Measurements from ENCODE around the gene HSPA1L.
"Not testable (repeated sequence)": the region's sequence is repeated elsewhere in the genome, so short reads cannot be mapped to it uniquely, and the experiment has no call there.

Gene HSPA1L

DNA sequence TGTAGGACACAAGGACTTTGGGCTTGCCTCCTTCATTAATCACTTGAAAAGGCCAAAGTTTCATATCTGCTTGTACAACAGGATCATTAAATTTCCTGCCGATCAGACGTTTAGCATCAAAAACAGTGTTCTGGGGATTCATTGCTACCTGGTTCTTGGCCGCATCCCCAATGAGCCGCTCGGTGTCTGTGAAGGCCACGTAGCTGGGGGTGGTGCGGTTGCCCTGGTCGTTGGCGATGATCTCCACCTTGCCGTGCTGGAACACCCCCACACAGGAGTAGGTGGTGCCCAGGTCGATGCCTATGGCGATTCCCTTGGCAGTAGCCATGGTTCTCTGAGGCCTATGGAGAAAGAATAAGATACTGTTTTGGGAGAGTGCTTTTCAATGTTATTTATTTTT lies 3.4 kb downstream of the HSPA1L start:
- DNase-seq, result no peak

DNA sequence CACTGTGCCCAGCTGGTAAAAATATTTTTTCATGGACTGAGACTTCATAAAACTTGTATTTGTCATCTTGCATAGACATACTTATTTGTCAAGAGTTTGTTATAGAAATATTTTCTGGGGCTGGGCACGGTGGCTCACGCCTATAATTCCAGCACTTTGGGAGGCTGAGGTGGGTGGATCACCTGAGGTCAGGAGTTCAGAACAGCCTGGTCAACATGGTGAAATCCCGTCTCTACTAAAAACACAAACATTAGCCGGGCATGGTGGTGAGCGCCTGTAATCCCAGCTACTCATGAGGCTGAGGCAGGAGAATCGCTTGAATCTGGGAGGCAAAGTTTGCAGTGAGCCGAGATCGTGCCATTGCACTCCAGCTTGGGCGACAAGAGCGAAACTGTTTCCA lies 6.5 kb downstream of the HSPA1L start:
- DNase-seq, result not testable (repeated sequence)

DNA sequence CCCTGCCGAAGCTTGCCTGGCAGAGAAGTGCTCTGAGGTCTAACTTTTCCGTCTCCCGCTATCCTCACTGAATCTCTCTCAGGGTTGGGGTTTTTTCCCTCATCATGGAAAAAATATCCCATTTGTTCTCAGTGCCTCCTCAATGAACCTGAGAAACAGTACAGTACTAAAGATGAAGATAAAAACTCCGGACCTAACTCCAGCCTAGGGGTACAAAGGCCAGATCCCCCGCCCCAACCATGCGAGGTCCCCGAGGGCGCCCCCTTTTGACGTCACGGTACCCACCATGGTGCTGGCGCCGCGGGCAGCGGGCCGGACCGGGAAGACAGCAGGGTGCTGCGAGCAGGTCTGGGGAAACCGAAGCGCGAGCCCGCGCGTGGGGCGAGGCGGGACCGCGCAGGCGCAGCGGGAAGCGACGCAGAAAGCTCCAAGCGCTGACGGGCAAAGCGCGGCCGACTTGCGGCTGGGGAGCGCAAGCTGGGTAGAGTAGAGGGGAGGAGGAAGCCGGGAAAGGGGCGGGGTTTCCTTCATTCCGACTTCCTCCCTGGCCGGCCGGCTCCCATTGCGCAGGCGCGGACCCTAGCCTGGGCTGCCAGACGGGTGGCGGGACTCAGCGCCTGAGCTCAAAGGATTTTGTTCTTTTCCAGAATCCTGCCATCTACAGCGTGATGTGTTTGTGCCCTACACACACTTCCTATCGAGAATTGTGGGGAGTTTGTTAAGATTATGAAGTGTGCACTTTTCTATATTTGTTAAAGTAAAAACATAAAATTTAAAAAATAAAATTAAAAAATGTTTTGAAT lies 8.4 kb downstream of the HSPA1L start, which contains the start of gene LSM2:
Gene LSM2, minus strand, starts transcription at position 497 of the 803 bp plus-strand sequence. Its CDS starts 209 bp downstream, at position 288.
- DNase-seq, result peak; percentile 92

DNA sequence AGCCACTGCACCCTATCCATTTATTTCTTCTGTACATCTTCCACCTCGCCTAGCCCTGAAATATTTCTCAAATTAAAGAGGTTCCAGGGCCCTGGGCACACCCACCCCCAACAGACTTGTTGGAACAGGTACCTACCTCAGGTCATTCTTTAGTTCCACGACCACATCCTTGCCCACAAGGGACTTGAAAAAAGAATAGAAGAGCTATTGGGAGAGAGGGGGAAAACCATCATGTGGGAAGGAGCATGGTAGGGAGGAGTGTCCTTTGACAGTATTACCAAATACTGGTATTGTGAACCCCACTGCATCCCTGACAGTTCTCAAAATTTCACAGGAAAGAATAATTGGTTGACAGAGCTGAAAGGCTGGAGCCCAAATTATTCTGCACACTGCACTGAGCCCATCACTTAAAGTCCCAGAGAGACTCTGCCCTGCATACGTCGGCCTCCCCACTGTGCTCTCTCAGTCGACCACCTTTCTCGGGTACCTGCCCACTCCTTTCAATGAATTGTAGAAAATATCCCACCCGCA lies 9.1 kb downstream of the HSPA1L start:
- DNase-seq, result no peak

DNA sequence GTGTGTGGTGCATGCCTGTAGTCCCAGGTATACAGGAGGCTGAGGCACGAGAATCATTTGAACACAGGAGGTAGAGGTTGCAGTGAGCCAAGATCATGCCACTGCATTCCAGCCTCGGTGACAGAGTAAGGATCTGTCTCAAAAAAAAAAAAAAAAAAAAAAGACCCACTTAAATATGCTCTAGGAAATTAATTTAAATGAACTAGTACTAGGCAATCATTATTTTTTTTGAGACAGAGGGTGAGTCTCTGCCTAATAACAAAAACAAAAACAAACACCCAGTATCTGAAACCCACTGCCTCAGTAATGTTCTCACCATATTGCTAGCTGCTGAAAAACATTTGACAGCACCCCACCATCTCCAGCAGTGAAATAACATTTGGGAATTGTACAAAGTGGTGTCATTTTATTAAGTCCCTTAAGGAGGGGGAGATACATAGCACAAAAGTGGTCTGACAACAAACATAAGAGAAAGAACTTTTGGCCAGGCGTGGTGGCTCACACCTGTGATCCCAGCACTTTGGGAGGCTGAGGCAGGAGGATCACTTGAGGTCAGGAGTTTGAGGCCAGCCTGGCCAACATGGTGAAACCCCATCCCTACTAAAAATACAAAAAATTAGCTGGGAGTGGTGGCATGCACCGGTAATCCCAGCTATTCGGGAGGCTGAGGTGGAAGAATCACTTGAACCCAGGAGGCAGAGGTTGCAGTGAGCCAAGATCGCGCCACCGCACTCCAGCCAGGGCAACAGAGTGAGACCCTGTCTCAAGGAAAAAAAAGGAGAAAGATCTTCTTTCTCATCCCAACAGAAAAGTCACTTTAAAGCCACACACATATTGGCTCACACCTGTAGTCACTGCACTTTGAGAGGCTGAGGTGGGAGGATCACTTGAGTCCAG lies 13.8 kb downstream of the HSPA1L start:
- not testable (repeated sequence) for DNase-seq

DNA sequence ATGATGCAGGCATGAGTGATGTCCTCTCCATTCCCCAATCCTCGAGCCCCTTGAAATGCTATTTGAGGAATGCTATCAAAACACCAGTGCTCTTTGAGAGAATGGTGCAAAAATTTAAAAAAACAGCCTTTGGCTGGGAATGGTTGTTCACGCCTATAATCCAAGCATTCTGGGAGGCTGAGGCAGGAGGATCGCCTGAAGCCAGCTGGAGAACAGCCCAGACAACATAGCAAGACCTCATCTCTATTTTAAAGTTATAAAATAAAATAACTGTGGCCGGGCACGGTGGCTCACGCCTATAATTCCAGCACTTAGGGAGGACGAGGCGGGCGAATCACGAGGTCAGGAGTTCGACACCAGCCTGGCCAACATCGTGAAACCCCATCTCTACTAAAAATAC lies 15.3 kb downstream of the HSPA1L start:
- no peak for DNase-seq

DNA sequence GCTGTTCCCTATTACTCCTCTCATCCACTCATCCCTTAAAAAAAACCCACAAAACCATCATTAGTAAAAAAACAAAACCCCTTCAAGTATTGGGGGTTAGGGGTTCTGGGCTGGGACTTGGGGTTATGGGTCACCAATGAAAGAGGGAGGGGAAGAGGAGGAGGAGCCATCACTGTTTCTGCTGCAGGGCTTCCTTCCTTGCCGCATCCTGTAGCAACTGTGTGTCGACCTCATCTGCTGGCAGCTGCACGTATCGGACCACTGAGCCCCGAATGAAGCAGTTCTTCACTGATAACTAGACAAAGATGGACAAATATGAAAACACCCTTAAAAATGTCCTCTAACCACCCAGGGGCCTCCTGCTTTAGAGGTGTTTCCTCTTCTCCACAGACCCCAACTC lies 17.5 kb downstream of the HSPA1L start:
- no peak for DNase-seq

DNA sequence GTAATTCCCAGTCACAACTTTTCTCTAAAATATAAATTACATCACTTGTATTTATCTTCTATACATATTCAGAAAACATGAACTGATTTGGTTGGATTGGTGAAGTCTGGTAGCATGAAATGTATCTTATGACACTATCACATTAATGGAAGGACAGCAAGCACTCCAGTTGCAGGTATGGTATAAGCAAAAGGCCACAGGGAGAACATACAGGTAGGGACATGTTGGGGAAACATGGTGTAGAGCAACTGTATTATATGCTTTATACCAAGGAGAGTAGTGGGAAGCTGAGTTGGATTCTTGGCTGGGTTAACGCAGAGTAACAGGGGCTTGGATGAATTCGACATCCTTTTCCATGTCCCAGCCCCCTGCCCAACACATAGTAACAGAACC lies 18.1 kb downstream of the HSPA1L start:
- no peak for DNase-seq

DNA sequence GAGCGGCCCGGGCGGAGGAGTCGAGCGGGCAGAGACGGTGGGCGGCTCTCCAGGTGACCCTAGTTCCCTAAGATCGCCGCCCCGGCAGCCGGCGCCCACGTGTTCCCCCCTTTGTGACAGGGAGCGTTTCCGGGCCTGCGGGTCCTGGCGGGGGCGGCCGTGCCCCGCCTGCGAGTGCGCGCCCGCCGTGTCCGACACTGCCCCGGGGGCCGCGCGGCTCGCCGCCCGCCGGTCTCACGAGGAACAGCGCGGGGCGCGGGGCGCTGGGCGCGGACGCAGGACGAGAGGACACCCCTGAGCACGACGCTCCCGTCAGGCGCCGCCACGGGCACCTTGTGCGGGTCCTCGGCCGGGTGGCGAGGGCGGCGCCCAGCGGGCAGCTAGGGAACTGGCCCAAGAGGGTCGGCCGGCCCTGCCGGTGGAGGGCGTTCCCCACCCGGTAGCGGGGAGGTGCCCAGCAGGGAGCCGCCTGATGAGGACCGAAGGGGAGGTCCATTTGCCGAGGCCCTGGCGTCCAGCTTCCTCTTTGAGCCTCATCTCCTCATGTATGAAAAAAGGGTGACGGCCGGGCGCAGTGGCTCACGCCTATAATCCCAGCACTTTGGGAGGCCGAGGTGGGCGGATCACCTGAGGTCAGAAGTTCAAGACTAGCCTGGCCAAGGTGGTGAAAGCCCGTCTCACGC lies 19.3 kb downstream of the HSPA1L start, which contains the start of gene VARS1:
Gene VARS1, minus strand, starts transcription at position 137 of the 683 bp plus-strand sequence. CDS start 535 bp downstream, outside the sequence.
- peak; percentile 66 for DNase-seq

DNA sequence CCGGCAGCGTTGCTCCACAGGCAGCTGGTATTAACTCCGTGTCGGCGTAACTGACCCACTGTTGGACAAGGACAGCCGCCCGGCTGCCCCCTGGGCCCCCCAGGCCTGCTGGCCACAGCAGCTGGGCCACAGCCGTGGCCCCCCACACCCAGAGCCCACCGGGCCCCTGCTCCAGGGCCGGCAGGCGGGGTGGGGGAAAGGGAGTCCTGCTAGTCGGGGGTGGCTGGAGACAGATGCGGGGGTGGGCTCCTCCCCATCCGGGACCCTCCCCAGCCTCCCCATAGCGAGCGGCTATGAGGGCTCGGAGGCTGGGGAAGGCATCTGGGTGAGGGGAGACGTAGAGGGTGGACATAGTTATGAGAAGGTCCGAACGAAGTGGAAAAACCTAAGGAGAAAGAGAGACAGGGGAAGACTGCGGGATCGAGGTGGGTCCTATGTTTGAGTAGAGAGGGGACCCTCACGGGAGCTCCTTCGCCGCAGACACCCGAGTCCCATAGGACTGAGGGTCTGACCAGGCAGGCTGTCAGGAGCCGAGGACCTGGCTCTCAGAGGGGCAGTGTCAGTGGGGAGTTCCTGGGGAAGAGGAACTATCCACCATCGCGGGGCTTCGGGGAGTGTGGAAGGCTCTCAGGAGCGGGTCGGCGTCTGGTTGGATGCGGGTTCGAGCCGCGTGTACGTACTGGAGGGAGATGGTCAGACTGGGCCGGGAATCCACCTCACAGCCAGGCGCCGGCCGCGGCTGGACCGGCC lies 20.0 kb downstream of the HSPA1L start:
- no peak for DNase-seq

DNA sequence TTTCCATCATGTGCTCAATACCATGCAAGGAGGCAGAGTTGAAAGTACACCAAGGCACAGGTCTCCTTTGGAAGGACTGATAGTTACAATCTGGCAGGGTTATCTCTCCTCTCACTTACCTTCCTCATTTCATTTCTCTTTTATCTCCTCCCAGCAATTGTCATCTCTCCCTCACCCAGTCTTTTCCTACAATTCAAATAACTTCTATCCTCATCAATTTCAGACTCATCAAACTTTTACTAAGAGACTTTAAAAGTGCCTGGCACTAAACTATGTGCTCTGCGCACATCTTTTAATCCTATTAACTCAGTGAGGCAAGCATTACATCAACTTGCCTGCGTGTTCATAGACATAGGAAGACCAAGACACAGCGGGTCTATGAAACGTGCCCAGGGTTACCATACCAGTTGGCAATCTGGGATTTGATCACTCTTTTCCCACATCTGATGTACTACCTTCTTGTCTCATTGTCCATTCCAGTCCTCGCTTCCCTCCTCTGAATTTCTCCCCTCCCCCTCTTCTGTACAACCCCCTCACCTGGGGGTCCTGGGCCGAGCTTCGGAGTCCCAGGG lies 20.7 kb downstream of the HSPA1L start:
- DNase-seq, result no peak

DNA sequence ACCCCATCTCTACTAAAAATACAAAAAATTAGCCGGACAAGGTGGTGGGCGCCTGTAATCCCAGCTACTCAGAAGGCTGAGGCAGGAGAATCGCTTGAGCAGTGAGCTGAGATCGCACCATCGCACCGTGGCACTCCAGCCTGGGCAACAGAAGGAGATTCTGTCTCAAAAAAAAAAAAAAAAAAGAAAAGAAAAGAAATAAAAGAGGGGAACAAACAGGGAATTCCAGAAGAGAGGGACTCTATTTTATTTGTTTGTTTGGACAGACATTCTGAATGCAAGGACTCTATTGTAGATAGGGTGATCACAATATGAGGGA lies 21.2 kb downstream of the HSPA1L start:
- not testable (repeated sequence) for DNase-seq

DNA sequence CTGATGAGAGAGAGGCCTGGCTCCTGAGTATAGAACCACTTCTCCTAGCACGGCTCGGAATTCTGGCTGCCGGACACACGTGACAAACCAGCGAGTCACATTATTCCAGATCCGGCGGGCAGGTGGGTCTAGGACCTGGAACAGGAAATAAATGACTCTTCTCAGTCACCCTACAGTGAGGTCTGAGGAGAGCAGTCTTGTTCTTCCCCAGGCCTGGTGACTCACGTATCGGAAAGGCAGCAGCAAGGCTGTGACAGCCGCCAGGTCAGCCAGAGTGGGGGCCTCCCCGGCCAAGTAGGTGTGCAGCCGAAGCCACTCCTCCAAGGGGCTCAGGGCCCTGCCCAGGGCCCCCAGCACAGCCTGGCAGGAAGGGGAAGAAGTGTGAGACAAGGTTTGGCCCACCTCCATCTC lies 22.3 kb downstream of the HSPA1L start:
- DNase-seq, result no peak

DNA sequence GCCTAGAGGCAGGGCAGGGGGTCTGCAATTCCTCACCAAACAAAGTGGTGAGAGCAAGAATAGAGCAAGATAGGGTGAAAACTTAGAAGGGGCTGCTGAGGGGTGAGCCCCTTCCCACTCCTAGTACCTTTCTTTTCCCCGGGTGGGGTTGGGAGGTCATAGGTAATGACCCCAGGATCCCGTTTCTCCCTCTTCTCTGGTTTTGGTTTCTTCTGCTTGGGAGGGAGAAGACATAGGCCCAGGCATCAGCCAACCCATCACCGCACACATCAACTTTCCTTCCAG lies 23.1 kb downstream of the HSPA1L start:
- DNase-seq, result no peak

DNA sequence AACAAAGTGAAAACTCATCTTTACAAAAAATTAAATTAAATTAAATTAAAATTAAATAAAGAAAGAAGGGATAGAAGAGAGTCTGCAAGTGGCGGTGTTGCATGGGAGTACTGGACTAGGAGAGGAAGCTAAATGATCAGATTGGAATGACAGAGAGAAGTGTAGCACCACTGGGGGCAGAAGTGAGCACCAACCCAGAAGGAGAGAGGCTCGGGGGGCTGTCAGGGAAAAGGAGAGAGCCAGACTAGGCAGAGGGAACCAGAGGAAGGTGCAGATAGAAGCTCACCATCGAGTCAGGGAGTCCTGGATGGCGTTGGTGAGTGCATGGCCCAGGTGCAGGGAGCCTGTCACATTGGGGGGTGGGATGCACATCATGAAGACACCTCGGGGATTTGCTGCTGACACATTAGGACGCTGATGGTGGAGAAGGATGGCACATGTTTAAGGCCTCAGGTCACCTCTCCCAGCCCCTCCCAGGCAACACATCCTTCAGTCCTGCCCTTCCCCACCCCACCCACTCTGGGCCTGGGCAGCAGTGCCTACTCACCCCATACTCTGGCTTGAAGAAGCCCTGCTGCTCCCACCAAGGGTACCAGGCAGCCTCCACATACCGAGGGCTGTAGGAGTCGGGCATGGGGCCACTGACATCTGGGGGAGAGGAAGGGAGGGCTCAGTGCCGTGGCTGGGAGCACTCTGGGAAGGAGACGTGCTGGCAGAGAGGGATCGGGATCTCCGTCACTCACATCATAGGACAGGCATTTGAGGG lies 23.6 kb downstream of the HSPA1L start:
- peak; percentile 36 for DNase-seq

DNA sequence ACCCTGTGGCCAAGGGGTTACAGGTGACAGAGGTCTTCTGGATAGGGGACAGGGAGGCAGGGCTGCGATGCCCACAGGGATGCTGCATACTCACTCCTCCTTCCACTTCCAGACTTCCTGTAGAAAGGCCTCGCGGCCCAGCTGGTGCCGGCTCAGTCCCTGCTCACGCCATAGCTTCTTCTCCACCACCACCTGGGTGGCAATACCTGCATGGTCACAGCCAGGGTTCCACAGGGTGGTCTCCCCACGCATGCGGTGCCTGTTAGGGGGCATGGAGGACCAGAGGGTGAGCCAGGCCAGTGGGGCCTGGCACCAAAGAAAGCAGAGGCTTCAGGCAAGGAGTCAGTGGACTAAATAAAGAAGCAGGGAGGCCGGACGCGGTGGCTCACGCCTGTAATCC lies 29.6 kb downstream of the HSPA1L start:
- DNase-seq, result no peak

DNA sequence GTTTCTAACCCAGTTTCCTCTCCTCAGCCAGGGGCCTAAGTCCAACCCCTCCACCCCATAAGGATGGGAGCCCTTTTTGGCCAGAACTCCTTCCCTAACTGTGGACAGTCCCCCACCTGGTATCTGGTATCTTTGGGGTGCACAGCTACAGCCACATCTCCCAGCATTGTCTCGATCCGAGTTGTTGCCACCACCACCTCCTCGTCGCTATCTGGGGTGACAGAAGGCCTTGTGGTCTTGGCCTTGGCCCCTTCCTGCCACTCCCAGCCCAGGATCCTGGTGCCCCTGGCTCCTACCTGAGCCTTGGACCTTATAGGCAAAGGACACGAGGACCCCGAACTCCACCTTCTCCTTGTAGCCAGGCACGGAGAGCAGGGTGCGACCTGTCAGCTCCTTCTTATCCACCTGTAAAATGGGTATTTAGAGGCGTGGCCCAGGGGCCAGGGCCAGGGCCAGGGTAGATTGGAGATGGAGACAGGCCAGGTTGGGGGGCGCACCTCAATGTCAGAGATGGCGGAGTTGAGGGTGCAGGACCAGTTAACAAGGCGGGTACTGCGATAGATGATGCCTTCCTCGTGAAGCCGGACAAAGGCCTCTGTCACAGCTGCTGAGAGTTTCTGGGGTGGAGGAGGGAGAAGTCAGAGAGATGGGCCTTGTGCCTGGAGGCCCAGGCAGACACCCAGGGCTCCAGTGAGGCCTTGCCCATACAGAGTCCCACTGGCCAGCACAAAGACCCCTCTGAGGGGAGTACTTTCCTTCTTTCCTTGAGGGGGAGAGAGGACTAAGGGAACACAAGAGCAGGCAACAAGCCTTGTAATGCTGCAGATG lies 30.8 kb downstream of the HSPA1L start:
- no peak for DNase-seq

DNA sequence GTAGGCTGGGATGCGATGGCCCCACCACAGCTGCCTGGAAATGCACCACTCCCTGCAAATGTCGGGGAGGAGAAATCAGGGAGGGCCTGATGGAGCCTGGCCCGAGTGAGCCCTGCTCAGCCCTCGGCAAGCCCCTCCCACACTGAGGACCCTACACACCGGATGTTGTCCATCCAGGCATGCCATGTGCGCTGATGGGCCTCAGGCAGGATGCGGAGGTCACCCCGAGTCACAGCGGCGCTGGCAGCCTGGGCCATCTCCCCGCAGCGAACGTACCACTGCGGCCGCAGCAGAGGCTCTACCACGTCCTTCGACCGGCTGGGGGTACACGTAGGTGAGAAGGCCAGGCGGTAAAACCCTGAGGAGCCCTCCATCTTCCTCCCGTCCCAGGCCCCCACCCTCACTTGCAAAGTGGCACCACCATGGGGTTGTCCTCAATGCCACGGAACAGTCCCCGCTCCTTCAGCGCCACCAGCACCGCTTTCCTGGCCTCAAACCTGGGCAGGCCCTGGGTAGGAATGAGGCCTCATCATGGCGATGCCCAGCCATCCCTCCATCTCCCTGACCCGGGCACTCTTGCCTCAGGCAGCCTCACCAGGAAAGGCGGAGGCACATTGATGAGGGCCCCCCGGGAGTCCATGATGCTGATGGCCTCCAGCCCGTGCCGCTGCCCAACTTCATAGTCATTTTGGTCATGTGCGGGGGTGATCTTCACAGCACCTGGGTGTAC lies 32.8 kb downstream of the HSPA1L start:
- no peak for DNase-seq

DNA sequence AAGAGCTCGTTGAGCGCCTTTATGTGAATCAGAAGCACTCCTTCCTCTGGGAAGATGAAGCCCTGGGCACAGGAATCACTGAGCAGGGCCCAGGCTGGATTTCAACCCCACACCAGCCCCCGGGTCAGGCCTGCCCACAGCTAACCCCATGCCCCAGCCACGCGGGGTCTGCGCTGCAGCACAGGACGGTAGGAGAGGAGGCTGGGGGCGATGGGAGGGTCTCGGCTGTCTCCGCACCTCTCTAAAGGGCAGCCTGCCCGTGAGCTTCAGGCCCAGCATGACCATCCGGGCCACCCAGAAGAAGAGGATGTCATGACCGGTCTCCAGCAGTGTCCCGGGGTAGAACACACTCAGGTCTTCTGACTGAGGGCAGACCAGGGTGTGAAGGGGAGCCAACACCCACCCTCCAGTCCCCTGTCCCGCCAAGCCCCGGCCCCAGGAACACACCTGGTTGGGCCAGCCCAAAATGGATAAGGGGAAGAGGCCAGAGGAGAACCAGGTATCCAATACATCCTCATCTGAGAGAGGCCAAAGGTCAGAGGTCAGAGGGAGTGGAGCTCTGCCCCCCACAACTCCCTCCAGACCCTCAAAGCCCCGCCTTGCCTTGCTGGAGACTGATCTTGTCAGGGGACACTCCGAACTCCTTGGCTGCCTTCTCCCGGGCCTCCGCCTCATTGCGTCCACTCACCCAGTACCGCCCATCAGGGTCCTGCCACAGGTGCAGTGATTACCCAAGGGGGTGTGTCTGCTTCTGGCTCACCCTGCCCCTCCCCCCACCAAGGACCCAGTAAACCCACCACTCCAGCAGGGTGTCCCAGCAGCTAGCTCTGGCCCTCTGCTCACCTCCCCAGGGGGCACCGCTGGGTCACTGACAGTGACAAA lies 33.6 kb downstream of the HSPA1L start:
- no peak for DNase-seq
